AG09319 (cell line): ENCODE data around the gene PDPK1.
"Not testable (repeated sequence)": the region's sequence is repeated elsewhere in the genome, so short reads cannot be mapped to it uniquely, and the experiment has no call there.

Source experiments
- DNase-seq: peaks from one replicate; pipeline ENCODE4 v3.0.0-alpha.2; 2010; ENCODE audit warnings: low read depth; ENCODE audit errors: extremely low read depth
- CTCF ChIP-seq: IDR thresholded peaks from 2 replicates; pipeline ENCODE4 v1.5.1; 2011; ENCODE audit warnings: low read depth, mild to moderate bottlenecking, inconsistent platforms, low read length, moderate library complexity

The PDPK1 gene

GRCh38 chr16:2603165-2604015 is 65.6 kb downstream of the PDPK1 start:
- TF ChIP-seq CTCF: no peak
- DNase-seq: peak; percentile 87

- not testable (repeated sequence) for DNase-seq
These were observed 66.2 kb downstream of the PDPK1 start for GRCh38 chr16:2604016-2604369.

GRCh38 chr16:2606820-2607219 is 69.0 kb downstream of the PDPK1 start:
- not testable (repeated sequence) for DNase-seq

- DNase-seq: not testable (repeated sequence)
These were observed 71.5 kb downstream of the PDPK1 start for GRCh38 chr16:2609345-2609744.

- no peak for DNase-seq
- TF ChIP-seq CTCF: no peak
These were observed 72.1 kb downstream of the PDPK1 start for GRCh38 chr16:2609827-2610470.

GRCh38 chr16:2610781-2611498 is 73.1 kb downstream of the PDPK1 start:
- no peak for TF ChIP-seq CTCF
- DNase-seq: no peak

- TF ChIP-seq CTCF: no peak
- no peak for DNase-seq
These were observed 73.7 kb downstream of the PDPK1 start for GRCh38 chr16:2611499-2611862.

- not testable (repeated sequence) for DNase-seq
These were observed 74.1 kb downstream of the PDPK1 start for GRCh38 chr16:2611877-2612276.

- DNase-seq: not testable (repeated sequence)
These were observed 75.4 kb downstream of the PDPK1 start for GRCh38 chr16:2613251-2613650.

GRCh38 chr16:2614761-2615191 is 77.0 kb downstream of the PDPK1 start:
- no peak for TF ChIP-seq CTCF
- no peak for DNase-seq

GRCh38 chr16:2618964-2619363 is 81.1 kb downstream of the PDPK1 start:
- DNase-seq: not testable (repeated sequence)

GRCh38 chr16:2619628-2620027 is 81.8 kb downstream of the PDPK1 start:
- not testable (repeated sequence) for DNase-seq

- DNase-seq: not testable (repeated sequence)
These were observed 83.0 kb downstream of the PDPK1 start for GRCh38 chr16:2620870-2621269.

- not testable (repeated sequence) for DNase-seq
These were observed 83.6 kb downstream of the PDPK1 start for GRCh38 chr16:2621395-2621794.
